Breast epithelium (tissue), 3 donors: Measurements from ENCODE around the gene MACROD1.

Source experiments
- CTCF ChIP-seq, 3 donors: fragments of 450-650 bp; IDR thresholded peaks; one replicate each; pipeline ENCODE4 v1.5.1; 2016 to 2017; ENCODE audit warnings: antibody characterized with exemption in 3 of 3, mild to moderate bottlenecking in 3 of 3, moderate library complexity in 3 of 3
- POLR2A ChIP-seq: fragments of 450-650 bp; IDR thresholded peaks from one replicate; pipeline ENCODE4 v1.6.1; 2016; ENCODE audit warnings: antibody characterized with exemption, mild to moderate bottlenecking, moderate library complexity
- POLR2AphosphoS5 ChIP-seq, 3 donors: sonication (generic); formaldehyde crosslinking; IDR thresholded peaks; one replicate each; pipeline ENCODE4 v1.6.1; 2017; ENCODE audit warnings: antibody characterized with exemption in 3 of 3

DNA sequence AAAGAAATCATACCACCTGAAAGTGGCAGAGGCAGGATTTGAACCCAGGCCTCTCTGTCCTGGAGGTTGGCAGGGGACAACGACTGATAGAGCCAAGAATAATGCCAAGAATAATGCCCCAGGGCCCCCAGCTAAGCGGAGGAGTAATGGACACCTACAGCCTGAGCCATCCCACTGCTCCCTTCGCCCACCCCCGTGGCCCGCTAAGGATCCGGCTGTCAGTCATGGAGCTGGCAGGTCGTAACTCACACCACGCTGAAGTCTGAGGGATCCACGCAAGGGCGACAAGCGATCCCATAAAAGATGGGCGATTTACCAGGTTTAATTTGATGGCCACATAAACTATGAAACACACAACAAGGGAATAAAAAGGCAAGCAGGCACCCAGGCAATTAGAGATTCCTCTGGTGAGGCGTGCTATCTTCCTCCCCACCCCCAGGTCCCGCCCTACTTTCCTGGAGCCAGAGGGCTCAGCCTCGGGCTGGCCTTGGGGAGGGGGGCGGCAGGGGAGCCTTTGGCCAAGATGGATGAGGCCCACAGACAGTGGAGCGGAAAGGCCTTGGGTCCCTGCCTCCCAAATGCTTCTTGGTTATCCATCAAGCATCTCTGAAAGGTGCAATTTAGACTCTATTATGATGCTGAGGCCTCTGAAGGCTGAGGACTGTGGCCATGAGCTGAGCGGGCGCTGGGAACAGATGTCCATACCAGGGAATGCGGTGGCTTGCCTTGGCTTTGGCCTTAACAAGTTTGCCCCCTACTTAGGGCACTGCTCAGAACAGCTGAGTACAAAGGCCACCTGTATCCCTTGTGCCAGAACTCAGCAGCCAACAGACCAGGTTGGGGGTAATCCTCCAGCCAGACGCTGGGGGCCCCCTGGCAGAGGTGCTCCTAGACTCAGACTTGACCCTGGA, 55.2 kb downstream of the MACROD1 start:
- TF ChIP-seq CTCF (IDR thresholded peaks at IDR 0.05): no peak
- no peak for TF ChIP-seq POLR2AphosphoS5 (IDR thresholded peaks at IDR 0.05)
- TF ChIP-seq POLR2A: no peak
